Stimulated activated CD4-positive, alpha-beta T cell treated with anti-CD3 and anti-CD28 coated beads, Interleukin-1b, Interleukin-23, amount 100 ng/mL, for 4 hours (primary cell): ENCODE measurements around the gene DDX41.
"Not testable (repeated sequence)": the region's sequence is repeated elsewhere in the genome, so short reads cannot be mapped to it uniquely, and the experiment has no call there.

Experiments
- DNase-seq, 2 donors: peaks; one replicate each; pipeline ENCODE4 v3.0.0-alpha.2; 2020; ENCODE audit warnings: low read depth in 2 of 2

Gene DDX41

GRCh38 chr5:177498013-177498787 is 18.6 kb downstream of the DDX41 start:
- no peak for DNase-seq

- peak; percentile 94 for DNase-seq
Observed at GRCh38 chr5:177497292-177498012, 19.3 kb downstream of the DDX41 start, which contains the start of gene PDLIM7. Gene PDLIM7, minus strand, starts transcription at chr5:177497604. Its CDS starts 1,092 bp downstream, at chr5:177496512.

- no peak for DNase-seq
Observed at GRCh38 chr5:177496727-177497291, 20.0 kb downstream of the DDX41 start.

- no peak for DNase-seq
Observed at GRCh38 chr5:177496070-177496726, 20.6 kb downstream of the DDX41 start.

GRCh38 chr5:177495243-177496060 is 21.3 kb downstream of the DDX41 start:
- no peak for DNase-seq

GRCh38 chr5:177494346-177495195 is 22.2 kb downstream of the DDX41 start:
- no peak for DNase-seq

- DNase-seq = no peak
Observed at GRCh38 chr5:177493795-177494345, 22.9 kb downstream of the DDX41 start.

- no peak for DNase-seq
Observed at GRCh38 chr5:177492841-177493240, 23.9 kb downstream of the DDX41 start.

- no peak for DNase-seq
Observed at GRCh38 chr5:177491983-177492746, 24.6 kb downstream of the DDX41 start.

GRCh38 chr5:177491429-177491945 is 25.3 kb downstream of the DDX41 start:
- no peak for DNase-seq

GRCh38 chr5:177490992-177491391 is 25.8 kb downstream of the DDX41 start:
- DNase-seq = no peak

GRCh38 chr5:177490311-177490991 is 26.3 kb downstream of the DDX41 start:
- DNase-seq = no peak

- DNase-seq = no peak
Observed at GRCh38 chr5:177489119-177489716, 27.5 kb downstream of the DDX41 start.

- no peak for DNase-seq
Observed at GRCh38 chr5:177487975-177488374, 28.8 kb downstream of the DDX41 start.

- no peak for DNase-seq
Observed at GRCh38 chr5:177487144-177487543, 29.6 kb downstream of the DDX41 start.

- no peak for DNase-seq
Observed at GRCh38 chr5:177486256-177486655, 30.5 kb downstream of the DDX41 start.

GRCh38 chr5:177485753-177486152 is 31.0 kb downstream of the DDX41 start:
- not testable (repeated sequence) for DNase-seq
